PC-9 (cell line): ENCODE data around the gene ADCY4. TPM values are rescaled to one million over a fixed set of nuclear protein-coding genes. Genes with fewer than 3 reads are reported as not detected.

Experiments used
- BruUV-seq: library from RNA; stranded (reverse); fragments of 400-500 nt; replicated peaks from 2 replicates; lab custom pipeline; 2021; lab: Mats Ljungman, UMichigan
- CTCF ChIA-PET: fragments of 300-600 bp; sonication (Branson Sonifier 250); formaldehyde crosslinking; loops from one replicate; lab custom pipeline; 2022; ENCODE audit warnings: antibody characterized with exemption; lab: Charles Lee
- POLR2A ChIA-PET: fragments of 300-600 bp; sonication (Branson Sonifier 250); formaldehyde crosslinking; loops from one replicate; lab custom pipeline; 2022; ENCODE audit warnings: antibody characterized with exemption; ENCODE audit not compliant: unreplicated experiment; lab: Charles Lee
- DNase-seq, 2 experiments: peaks; one replicate each; pipeline versions ENCODE4 v3.0.0 to v3.0.0-alpha.2; 2015 to 2022; ENCODE audit warnings: mixed read lengths in 1 of 2
- H2AFZ ChIP-seq: fragments of 200-600 bp; sonication (generic); 2 replicates; pipeline ENCODE4 v1.8.1; 2017; ENCODE audit warnings: antibody characterized with exemption
- H3F3A ChIP-seq: fragments of 200-600 bp; sonication (generic); 2 replicates; pipeline ENCODE4 v1.8.1; 2017; ENCODE audit warnings: antibody characterized with exemption, mild to moderate bottlenecking, low read depth; ENCODE audit not compliant: insufficient read depth
- H3K27ac ChIP-seq: fragments of 200-600 bp; sonication (generic); 2 replicates; pipeline ENCODE4 v1.6.1; 2016; ENCODE audit warnings: mixed run types
- H3K27me3 ChIP-seq: fragments of 200-600 bp; sonication (generic); 2 replicates; pipeline ENCODE4 v1.6.1; 2016; ENCODE audit warnings: low read depth, mixed run types; ENCODE audit not compliant: insufficient read depth
- H3K36me3 ChIP-seq: fragments of 200-600 bp; sonication (generic); 2 replicates; pipeline ENCODE4 v1.6.1; 2016; ENCODE audit warnings: low read depth, mixed run types
- H3K4me1 ChIP-seq: fragments of 200-600 bp; sonication (generic); replicated peaks from 2 replicates; pipeline ENCODE4 v1.6.1; 2016; ENCODE audit warnings: mixed run types; ENCODE audit not compliant: insufficient read depth
- H3K4me2 ChIP-seq: fragments of 200-600 bp; sonication (generic); 2 replicates; pipeline ENCODE4 v1.6.1; 2017; ENCODE audit warnings: mixed run types
- H3K4me3 ChIP-seq: fragments of 200-600 bp; sonication (generic); 2 replicates; pipeline ENCODE4 v1.6.1; 2016; ENCODE audit warnings: mixed run types
- H3K79me2 ChIP-seq: fragments of 200-600 bp; sonication (generic); 2 replicates; pipeline ENCODE4 v1.6.1; 2017; ENCODE audit warnings: low read depth, mixed run types
- H3K9me2 ChIP-seq: fragments of 200-600 bp; sonication (generic); 2 replicates; pipeline ENCODE4 v1.8.1; 2017; ENCODE audit warnings: mild to moderate bottlenecking; ENCODE audit not compliant: insufficient read depth
- H3K9me3 ChIP-seq: fragments of 200-600 bp; sonication (generic); 2 replicates; pipeline ENCODE4 v1.8.1; 2016; ENCODE audit warnings: low read depth; ENCODE audit not compliant: insufficient read depth
- H4K20me1 ChIP-seq: fragments of 200-600 bp; sonication (generic); 2 replicates; pipeline ENCODE4 v1.8.1; 2017; ENCODE audit not compliant: insufficient read depth
- CTCF ChIP-seq: fragments of 200-600 bp; sonication (generic); conservative IDR thresholded peaks from 2 replicates; pipeline ENCODE4 v1.6.1; 2017; ENCODE audit warnings: mixed run types, antibody characterized with exemption, mild to moderate bottlenecking, moderate library complexity
- EZH2 ChIP-seq: fragments of 200-600 bp; sonication (generic); IDR thresholded peaks from 2 replicates; pipeline ENCODE4 v1.8.0; 2017; ENCODE audit warnings: antibody characterized with exemption, low read depth
- intact Hi-C: fragments of 100-400 bp; cut with micrococcal nuclease; formaldehyde crosslinking; loops from one replicate; pipeline ENCODE4 v1.10.0; 2022; ENCODE audit not compliant: unreplicated experiment
- total RNA-seq: library from RNA; stranded (reverse); gene quantifications from 2 replicates; pipeline ENCODE4 v1.2.3, GENCODE V29; 2021

The ADCY4 gene
- total RNA-seq, 1 experiment from 2014 or later, result 1.8 TPM

DNA sequence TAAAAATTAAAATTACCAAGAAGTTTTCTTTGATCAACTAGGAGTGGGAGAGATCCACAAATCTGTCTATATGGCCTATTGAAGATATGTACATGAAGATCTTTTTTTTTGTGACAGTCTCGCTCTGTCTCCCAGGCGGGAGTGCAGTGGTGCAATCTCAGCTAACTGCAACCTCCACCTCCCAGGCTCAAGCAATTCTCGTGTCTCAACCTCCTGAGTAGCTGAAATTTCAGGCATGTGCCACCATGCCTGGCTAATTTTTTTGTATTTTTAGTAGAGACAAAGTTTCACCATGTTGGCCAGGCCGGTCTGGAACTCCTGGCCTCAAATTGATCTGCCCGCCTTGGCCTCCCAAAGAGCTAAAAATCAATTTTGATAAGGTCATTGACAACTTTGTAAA, 28.5 kb upstream of the ADCY4 start:
- peaks cover 7% of the 10 kb centered on the region for H3K4me1 ChIP-seq
- DNase-seq, result no peak
- TF ChIP-seq CTCF (no peak), EZH2 (no peak)
- H2AFZ ChIP-seq, result no peak overlapping the region
- ChIA-PET CTCF (interaction anchor here (0.7 kb wide), 1 partner anchor 136 kb away, joined by 3 read pairs; no protein-coding TSS in a partner anchor), POLR2A (no interaction called here)
- H3K27ac ChIP-seq, result no peak overlapping the region
- no peaks in the 10 kb centered on the region for H4K20me1 ChIP-seq
- no peaks in the 10 kb centered on the region for H3K27me3 ChIP-seq
- peaks cover 10% of the 10 kb centered on the region; the same call in 1 of the 2 replicates for H3F3A ChIP-seq
- no TSS peak for BruUV-seq
- intact Hi-C loops, result no loop called here
- no peaks in the 10 kb centered on the region for H3K9me2 ChIP-seq
- H3K36me3 ChIP-seq, result no peaks in the 10 kb centered on the region
- no peak overlapping the region for H3K4me2 ChIP-seq
- H3K79me2 ChIP-seq, result no peaks in the 10 kb centered on the region
- no peak overlapping the region for H3K4me3 ChIP-seq
- H3K9me3 ChIP-seq, result no peaks in the 10 kb centered on the region

GRCh38 chr14:24362241-24362960, 27.5 kb upstream of the ADCY4 start:
- Histone ChIP-seq H3K79me2 (no peaks in the 10 kb centered on the region), H3K27me3 (no peaks in the 10 kb centered on the region), H3K9me3 (no peaks in the 10 kb centered on the region), H3K36me3 (no peaks in the 10 kb centered on the region), H3F3A (peaks cover 10% of the 10 kb centered on the region; the same call in 1 of the 2 replicates), H3K27ac (no peak overlapping the region), H4K20me1 (no peaks in the 10 kb centered on the region), H3K4me3 (no peak overlapping the region), H3K4me1 (peaks cover 7% of the 10 kb centered on the region), H3K9me2 (no peaks in the 10 kb centered on the region), H3K4me2 (no peak overlapping the region), H2AFZ (no peak overlapping the region)
- intact Hi-C loops, result no loop called here
- TF ChIP-seq EZH2 (no peak), CTCF (no peak)
- BruUV-seq, result no TSS peak
- POLR2A ChIA-PET, result no interaction called here
- no peak for DNase-seq
- CTCF ChIA-PET, result no interaction called here

DNA sequence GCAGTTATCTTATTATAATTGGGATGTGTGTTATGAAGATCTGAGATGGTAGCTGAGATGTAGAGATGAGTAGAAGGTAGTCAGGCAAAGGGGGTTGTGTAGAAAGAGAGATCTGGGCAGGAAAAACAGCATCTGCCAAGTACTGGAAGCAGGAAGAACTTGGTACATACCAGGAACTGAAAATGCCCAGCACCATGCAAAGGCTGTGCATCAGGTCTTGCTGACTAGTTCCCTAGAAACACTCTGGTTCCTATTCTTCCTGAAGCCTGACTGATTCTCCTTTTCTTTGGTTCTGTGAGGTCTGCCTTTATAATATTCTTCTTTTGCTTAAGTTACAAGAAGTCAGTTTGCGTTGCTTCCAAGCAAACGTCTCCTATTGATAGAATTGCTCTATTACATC, 26.5 kb upstream of the ADCY4 start:
- Histone ChIP-seq H3K27ac (no peak overlapping the region), H3F3A (peaks cover 10% of the 10 kb centered on the region; the same call in 1 of the 2 replicates), H3K4me3 (no peak overlapping the region), H3K9me2 (no peaks in the 10 kb centered on the region), H3K4me2 (no peak overlapping the region), H3K27me3 (no peaks in the 10 kb centered on the region), H3K79me2 (no peaks in the 10 kb centered on the region), H3K4me1 (peaks cover 7% of the 10 kb centered on the region), H3K9me3 (no peaks in the 10 kb centered on the region), H2AFZ (no peak overlapping the region), H4K20me1 (no peaks in the 10 kb centered on the region), H3K36me3 (no peaks in the 10 kb centered on the region)
- DNase-seq, result no peak
- BruUV-seq, result no TSS peak
- ChIA-PET POLR2A (no interaction called here), CTCF (no interaction called here)
- TF ChIP-seq EZH2 (no peak), CTCF (no peak)
- intact Hi-C loops, result no loop called here
